Measurements from ENCODE around the gene AMOTL2.

AMOTL2 gene

DNA sequence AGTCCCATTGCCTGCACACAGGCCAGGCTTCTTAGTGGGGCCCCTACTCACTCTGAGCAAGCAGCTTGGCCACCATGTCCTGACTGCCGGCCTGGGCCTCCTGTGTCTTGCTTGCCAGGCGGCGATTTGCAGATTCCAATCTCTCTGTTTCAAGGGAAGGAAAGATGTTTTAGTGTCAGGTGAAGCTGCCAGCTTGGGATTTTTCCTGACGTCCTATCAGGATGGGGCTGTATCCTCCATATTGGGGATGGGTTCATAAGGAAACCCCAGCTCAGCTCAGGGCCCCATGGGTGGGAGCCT lies 8.5 kb downstream of the AMOTL2 start:
- DNase-seq, result no peak

GRCh38 chr3:134364936-134365765 lies 9.1 kb downstream of the AMOTL2 start:
- DNase-seq, result no peak

GRCh38 chr3:134364061-134364935 lies 9.9 kb downstream of the AMOTL2 start:
- DNase-seq, result no peak

DNA sequence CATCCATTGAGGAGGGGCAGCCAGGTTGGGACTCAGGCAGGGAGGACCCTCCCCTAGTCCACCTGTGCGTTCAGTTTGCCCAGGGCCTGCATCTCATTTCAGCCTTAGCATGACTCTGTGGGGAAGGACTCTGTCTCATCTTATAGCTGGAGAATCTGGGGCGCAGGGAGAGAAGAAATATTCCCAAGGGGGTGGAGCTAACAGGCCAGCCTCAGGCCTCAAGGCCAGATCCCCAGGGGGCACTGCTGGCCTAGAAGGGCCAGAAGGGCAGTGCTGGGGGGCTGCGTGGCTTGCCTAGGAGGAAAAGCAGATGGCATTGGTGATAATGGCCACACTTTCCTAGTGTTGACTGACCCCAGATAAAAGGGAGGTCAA lies 10.9 kb downstream of the AMOTL2 start:
- DNase-seq, result no peak

DNA sequence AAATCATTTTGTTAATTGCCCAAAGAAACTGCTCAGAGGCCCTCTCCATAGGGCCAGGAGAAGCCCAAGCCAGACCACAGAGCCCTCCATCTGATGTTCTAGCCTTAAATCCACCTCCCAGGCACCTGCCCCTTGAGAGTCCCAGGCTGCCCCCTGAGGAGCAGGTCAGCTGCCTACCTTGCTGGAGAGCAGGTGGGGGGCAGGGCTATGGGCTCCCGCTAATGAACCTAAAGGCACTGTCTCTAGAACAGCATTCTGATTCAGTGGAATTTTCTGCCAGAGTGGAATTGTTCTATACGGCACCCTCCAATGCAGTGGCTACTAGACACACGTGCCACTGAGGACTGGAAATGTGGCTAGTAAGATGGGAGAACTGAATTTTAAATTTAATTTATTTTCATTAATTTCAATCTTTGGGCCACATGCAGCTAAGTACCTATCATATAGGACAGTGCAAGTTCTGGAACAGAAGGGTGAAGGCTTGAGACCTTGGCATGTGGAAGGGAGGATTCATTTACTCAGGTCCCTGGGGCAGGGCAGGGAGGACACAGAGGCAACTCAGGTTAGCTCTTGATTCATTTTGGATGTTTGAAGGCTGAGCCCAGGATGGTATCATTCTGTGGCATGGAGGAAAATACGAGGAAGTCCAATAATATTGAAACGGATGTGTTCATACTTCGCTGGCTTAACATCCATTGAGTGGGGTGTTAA lies 11.4 kb downstream of the AMOTL2 start:
- DNase-seq, result no peak

DNA sequence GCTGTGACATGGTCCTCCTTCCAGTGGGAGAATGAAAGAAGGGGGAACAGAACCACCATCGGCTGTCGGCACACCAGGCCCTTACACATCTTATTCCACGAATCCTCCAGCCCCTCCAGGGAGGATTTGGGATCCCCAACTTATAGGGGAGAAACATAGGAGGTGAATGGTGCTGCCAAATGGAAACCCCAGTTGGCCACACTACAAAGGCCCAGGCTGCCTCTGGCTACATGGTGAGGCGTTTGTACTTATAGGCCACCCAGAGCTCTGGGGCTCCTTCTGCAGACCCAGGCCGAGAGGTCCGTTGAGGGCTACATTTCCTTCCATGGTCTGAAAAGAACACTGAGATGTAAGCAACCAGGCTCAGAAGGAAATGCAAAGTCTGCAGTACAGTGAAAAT lies 12.0 kb downstream of the AMOTL2 start:
- no peak for DNase-seq

- DNase-seq, result no peak
These were observed 12.9 kb downstream of the AMOTL2 start for GRCh38 chr3:134361162-134361835.

GRCh38 chr3:134360046-134360445 lies 14.2 kb downstream of the AMOTL2 start:
- no peak for DNase-seq

DNA sequence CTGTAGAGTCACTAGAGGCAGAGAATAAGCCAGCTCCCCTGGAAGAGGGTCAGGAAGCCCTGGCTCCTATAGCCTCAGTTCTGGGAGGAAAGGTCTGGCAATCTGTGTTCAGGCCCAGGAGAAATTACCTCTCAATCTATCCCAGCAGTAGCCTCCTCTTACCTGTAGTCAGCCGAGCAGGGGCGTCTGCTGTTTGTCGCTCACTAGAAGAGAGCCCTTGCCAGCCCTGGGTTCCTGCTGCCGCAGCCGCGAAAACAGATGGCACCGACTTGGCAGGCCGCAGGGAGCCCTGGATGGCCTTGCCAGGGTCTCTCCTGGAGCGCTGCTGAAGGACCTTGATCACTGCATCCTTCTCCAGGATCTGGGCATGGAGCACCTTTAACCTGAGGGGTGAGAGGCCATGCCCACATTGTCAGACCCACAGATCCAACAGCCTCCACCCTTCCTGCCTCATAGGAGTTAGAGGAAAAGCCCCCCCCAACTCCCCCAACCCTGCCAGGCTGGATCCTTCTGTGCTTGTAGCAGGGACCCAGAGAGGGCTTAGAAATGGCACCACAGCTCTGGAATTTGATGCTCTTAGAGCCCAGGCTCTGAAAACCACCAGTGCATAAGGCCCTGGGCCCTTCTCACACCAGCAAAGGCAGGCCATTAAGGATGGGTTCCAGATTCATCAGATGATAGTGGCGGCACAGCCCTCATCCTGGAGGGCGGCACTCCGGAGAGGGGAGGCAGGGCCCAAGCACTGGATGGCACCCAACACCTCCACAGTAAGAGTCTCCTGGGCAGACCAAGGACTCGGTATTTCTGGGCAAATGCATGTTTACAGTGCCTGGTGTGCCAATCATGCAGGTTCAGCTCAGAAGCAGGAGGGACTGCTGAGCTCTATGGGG lies 14.9 kb downstream of the AMOTL2 start:
- DNase-seq, result no peak

GRCh38 chr3:134357914-134358811 lies 16.1 kb downstream of the AMOTL2 start:
- DNase-seq, result no peak

DNA sequence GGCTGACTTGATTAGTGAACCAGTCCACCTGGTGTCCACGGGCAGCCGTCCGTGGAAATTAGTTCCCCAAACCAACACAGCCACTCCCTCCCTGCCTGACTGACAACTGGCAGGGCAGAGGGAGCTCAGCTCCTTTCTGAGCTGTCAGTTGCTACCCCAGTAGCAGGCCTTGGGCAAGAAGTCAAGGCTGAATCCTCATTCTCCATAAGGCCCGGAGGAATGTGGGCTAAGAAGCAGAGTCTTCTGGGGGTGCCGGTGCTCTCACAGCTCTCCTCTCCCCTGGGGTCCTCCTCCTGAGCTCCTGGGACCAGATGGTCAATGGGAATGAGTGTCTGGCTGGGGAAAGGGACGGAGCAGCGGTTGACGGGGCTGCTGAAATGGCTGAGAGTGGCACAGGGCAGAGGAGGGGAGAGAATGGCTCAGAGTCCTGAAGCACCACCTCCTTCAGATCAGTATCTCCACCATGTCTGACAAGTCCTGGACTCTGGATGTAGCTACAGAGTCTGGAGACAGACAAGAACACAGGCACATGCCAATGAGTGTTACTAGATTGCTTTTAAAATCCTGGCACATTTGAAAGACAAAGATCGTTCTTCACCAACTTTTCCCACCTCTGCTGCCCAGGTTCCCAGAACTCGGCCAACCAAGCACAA lies 16.9 kb downstream of the AMOTL2 start:
- DNase-seq, result no peak

DNA sequence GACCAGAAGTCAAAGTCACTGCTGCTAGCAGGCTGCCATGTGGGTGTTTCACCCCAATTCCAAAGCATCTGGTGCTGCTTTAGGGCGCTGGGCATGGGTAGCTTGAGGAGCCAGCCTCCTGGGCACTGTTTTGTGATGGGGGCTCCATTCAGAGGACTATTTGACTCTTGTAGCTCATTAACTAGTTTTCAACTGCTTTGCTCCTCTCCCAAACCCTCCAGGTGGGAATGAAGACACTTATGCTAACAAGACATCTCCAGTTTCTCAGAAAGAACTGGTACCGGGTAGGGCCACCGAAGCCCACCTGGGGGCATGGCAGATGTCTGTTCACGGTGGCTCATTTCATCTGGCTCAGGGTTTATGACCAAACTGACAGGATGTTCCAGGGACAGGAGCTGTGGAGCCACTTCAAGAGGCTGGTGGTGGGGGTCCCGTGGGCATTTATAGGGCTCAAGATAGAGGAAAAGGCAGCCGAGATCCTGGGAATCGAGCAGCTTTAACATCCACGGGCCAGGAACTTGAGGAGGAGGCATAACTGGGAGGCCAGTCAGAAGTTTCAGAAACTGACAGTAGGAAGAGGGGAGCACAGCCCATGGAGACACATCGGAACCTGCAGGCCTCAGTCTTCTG lies 17.7 kb downstream of the AMOTL2 start:
- no peak for DNase-seq

DNA sequence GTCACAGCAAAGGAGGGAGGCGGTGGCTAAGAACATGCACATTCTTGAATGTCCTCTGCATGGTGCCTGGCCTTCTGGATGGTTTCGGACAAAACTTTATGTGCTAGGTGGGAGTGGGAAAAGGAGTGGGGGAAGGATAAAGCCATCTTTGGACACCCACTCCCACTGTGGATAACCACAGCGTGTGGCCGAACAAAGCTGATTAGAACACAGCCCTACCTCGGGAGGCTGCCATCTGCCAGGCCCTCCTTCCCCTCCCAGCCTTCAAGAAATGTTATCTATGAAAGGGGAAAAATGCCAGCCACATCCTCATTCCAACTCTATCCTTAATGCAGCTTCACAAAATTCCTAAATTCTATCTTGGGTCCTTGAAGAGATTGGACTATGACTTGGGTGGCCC lies 18.8 kb downstream of the AMOTL2 start:
- DNase-seq, result no peak

- DNase-seq, result no peak
These were observed 19.5 kb downstream of the AMOTL2 start for GRCh38 chr3:134354612-134355251.

GRCh38 chr3:134353831-134354611 lies 20.2 kb downstream of the AMOTL2 start:
- no peak for DNase-seq

DNA sequence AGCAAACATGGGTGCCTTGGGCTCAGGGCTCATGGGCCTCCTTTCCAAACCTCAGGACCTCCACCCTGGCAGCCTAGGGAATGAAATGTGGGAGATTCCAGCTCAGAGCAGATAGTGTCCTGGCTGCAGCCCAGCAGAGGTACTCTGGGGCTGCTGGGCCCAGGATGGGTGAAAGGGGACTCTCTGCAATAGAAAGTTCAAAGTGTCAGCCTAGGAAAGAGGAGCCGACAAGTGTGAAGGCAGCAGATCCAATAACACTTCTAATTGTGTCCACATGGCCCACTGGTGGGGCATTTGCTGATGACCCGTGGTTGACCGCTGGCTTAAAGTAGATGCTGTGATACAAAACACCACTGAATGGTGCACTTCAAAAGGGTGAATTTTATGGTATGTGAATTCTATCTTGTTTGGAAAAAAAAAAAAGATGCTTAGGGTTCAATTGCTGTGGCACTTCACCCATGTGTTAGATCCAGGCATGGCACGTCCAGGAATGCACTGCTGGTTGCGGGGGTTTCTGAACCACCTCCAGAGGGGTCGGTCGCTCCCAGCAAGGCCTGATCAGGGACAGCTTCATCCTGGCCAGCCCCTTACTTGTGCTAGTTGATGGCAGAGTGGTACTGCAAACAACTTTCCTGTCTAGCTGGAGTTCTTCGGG lies 20.9 kb downstream of the AMOTL2 start:
- DNase-seq, result no peak

DNA sequence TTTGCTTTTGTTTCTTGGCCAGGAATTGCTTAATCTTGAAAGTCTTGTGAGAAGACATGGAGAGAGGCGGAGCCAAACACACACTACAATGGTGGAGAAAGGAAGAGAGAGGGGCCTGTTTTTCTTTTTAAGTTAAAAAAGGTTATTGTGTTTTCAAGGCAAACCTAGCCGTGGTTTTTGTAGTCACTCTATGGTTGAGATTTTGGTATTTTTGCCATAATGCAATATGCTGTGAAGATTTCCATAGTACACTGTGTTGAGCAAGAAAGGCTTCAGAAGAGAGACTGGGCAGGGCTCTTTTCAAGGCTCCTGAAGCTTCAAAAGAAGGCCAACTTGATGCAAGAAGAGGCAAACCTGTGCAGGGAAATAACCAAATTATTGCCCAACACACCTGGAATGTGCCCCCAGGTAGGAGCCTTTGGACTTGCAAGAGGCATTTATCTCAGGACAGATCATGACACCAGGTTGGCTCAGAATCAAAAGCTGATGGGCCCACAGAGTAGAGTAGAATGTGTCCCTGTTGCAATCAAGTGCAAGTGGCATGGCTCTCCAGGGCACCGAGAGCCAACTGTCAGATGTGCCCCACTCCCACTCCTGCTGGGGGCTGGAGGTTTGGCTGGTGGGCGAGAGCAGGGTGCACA lies 22.1 kb downstream of the AMOTL2 start:
- no peak for DNase-seq
